Measurements from ENCODE around the gene MINAR2.
A peak's percentile ranks its signal among the peaks of the same experiment; 100 is the strongest.

MINAR2 gene

DNA sequence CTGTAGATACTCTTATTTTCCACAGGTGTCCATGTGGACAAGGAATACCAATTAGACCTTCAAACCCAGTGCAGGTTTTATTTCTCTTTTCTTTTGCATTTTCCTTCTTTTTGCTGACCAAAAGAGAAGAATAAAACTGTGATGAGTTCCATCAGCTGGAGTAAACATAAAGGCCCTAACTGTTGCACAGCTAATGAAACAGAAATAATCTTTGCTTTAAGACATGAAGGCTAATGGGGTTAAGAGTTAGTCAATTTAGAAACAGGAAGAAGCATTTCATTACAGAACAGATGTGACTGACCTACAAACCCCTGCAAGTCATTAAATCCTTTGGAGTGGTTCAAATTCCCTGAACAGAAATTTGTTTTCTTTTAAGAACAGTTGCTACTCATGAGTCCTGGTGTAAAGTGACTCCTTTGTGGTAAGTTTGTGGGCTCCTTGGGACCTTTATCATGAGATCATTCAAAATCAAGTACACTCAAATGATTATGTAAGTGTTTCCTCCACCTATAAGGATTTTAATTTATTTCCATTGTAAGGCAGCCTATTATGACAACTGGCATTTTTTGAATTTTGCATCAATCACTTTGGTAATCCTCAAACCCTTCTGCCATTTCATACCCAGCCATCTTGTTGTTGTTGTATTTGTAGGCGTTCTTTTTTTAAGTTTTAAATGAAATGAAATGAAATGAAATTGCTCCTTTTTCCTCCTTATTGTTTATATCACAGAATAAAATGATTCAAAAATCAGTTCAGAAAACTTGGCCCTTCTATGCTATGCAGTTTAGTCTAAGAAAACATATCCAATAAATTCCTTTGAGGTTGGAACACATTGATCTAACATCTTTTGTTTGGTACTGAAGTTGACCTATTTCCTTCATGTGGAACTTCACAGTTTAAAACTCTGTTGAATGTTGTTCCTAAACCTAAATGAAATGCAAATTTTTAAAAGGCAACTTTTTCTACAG, 1.3 kb downstream of the MINAR2 start:
- in situ Hi-C loops (cut with HindIII; ENCODE audit: low sequenced_read_pairs), result no loop called here
- TF ChIP-seq, protein P1, sequence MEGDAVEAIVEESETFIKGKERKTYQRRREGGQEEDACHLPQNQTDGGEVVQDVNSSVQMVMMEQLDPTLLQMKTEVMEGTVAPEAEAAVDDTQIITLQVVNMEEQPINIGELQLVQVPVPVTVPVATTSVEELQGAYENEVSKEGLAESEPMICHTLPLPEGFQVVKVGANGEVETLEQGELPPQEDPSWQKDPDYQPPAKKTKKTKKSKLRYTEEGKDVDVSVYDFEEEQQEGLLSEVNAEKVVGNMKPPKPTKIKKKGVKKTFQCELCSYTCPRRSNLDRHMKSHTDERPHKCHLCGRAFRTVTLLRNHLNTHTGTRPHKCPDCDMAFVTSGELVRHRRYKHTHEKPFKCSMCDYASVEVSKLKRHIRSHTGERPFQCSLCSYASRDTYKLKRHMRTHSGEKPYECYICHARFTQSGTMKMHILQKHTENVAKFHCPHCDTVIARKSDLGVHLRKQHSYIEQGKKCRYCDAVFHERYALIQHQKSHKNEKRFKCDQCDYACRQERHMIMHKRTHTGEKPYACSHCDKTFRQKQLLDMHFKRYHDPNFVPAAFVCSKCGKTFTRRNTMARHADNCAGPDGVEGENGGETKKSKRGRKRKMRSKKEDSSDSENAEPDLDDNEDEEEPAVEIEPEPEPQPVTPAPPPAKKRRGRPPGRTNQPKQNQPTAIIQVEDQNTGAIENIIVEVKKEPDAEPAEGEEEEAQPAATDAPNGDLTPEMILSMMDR (IDR thresholded peaks at IDR 0.05; ENCODE audit: low read depth, low read length), result no peak
- DNase-seq (ENCODE audit: low read depth, low spot score), result peak; percentile 12
- no peak overlapping the region for H3K4me3 ChIP-seq (ENCODE audit: low read depth, low read length)

DNA sequence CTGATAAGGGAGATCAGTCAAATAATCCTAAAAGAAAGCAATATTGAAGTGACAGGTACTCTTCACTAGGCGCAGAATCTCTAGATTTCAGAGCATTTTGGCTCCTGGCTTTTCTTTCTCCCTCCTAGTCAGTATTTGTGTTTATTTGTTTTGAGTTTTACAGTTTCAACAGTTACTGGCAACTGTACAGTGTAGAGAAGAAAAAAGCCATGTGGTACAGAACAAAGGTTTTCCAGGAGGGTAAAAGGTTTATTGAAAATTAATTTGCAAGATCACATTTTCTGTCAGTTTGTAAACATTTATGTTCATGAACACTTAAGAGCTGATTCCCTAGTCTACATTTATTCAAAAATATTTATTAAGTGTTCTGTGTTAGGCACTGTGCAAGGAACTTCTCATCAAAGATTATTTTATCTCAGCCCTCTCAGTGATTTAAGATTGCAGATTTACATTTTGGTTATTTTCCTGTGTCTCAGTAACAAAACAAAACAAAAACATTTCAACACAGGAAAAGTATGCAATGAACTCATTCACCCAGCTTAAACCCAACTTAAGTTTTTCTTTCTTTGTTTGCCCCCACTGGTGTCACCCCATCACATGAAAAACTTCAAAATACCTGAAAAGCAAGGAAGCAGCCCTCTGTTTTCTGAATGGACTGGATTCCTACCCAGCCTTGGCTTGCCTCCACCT, 12.9 kb downstream of the MINAR2 start:
- no peak for DNase-seq (ENCODE audit: low read depth, low spot score)
- TF ChIP-seq, protein P1 (IDR thresholded peaks at IDR 0.05; ENCODE audit: low read depth, low read length), result no peak
- H3K4me3 ChIP-seq (ENCODE audit: low read depth, low read length), result no peak overlapping the region
- in situ Hi-C loops (cut with HindIII; ENCODE audit: low sequenced_read_pairs), result no loop called here

DNA sequence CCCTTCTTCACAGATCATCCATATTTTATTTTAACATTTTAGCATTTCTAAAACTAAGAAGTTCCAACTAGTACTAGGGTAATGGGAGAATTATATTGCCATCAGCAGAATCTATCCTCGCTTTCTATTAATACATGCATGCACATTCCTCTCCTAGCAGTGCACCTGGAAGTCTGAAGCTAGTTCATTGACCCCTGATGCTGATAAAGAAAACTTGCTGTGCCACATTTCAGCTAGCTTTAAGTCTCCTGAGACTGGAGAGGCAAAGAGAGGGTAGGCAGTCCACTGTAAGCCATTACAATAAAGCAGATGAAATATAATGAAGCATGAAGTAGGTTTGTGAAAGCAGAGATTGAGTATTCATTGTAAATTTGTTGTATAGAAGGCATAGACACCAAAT, 15.8 kb downstream of the MINAR2 start:
- in situ Hi-C loops (cut with HindIII; ENCODE audit: low sequenced_read_pairs), result no loop called here
- DNase-seq (ENCODE audit: low read depth, low spot score), result no peak
- no peak overlapping the region for H3K4me3 ChIP-seq (ENCODE audit: low read depth, low read length)
- TF ChIP-seq, protein P1 (IDR thresholded peaks at IDR 0.05; ENCODE audit: low read depth, low read length), result no peak

DNA sequence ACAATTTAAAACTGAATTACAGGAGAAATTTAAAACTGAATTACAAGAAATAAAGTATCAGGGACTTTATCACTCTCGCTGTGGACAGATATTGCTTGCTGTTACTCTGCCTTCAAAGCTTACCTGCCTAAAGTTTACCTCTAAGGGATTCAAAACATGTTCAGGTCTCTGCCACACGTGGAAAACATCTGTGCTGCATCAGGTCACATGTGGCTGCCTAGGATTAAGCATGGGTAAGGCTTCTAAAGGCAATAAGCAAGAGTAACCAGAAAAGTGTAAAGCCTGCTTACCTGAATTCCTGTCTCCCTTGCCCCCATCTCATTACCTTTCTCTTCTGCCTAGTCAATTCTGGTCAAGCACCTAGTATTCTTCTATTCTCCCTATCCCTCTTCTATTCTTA, 18.9 kb downstream of the MINAR2 start:
- TF ChIP-seq, protein P1 (IDR thresholded peaks at IDR 0.05; ENCODE audit: low read depth, low read length), result no peak
- in situ Hi-C loops (cut with HindIII; ENCODE audit: low sequenced_read_pairs), result no loop called here
- DNase-seq (ENCODE audit: low read depth, low spot score), result no peak
- no peak overlapping the region for H3K4me3 ChIP-seq (ENCODE audit: low read depth, low read length)

DNA sequence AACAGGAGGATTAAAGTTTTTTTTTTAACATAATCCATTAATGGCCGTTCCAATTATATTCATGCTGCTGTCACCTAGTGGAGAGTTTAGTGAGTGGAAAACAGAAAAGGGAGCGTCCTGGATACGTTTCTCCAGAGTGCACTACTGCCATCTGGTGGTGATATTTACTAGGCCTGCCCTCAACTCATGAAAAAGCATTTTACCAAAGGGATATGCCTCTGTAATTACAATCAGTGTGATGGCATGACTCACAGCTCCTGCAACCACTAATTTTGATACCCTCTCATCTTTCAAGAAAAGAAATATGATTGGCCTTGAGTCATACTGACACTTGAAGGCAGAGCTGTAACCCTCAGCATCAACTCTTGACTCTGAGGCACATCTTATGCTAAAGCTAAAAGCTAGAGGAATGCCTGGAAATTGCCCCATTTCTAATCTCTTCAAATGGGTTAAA, 20.1 kb downstream of the MINAR2 start:
- in situ Hi-C loops (cut with HindIII; ENCODE audit: low sequenced_read_pairs), result no loop called here
- H3K4me3 ChIP-seq (ENCODE audit: low read depth, low read length), result no peak overlapping the region
- peak; percentile 88 for DNase-seq (ENCODE audit: low read depth, low spot score)
- TF ChIP-seq, protein P1 (IDR thresholded peaks at IDR 0.05; ENCODE audit: low read depth, low read length), result peak; percentile 95

DNA sequence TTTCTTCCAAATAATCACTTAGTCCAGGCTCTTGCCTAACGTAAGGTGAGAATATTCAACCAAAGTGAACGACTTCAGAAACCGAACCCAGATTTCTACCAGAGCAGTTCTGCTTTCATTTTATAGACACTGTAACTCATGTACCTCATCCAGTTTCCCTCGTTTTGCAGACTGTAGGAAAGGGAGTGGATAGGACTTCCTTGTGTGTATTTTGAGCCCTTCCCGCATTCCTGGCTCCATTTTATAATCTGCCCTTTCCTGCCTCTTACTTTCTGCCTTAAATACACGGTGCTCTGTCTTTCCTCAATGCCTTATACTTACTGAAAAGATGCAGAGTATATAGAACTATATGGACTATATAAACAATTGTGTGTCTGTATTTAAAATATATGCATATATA, 20.8 kb downstream of the MINAR2 start:
- DNase-seq (ENCODE audit: low read depth, low spot score), result no peak
- in situ Hi-C loops (cut with HindIII; ENCODE audit: low sequenced_read_pairs), result no loop called here
- TF ChIP-seq, protein P1 (IDR thresholded peaks at IDR 0.05; ENCODE audit: low read depth, low read length), result no peak
- H3K4me3 ChIP-seq (ENCODE audit: low read depth, low read length), result no peak overlapping the region

All from astrocyte of the spinal cord (primary cell).